GM18499 (cell line): ENCODE data around the gene PRRT2.
A peak's percentile ranks its signal among the peaks of the same experiment; 100 is the strongest.

Experiments
- ATAC-seq: cut with Tn5 transposase; IDR thresholded peaks from one replicate; pipeline ENCODE4 v1.9.1; 2021; ENCODE audit warnings: moderate number of reproducible peaks; ENCODE audit not compliant: insufficient read depth, unreplicated experiment

PRRT2 gene

GRCh38 chr16:29854520-29855100, 42.6 kb downstream of the PRRT2 start:
- ATAC-seq: no peak

GRCh38 chr16:29857133-29857760, 45.3 kb downstream of the PRRT2 start:
- ATAC-seq: no peak

- no peak for ATAC-seq
Observed at GRCh38 chr16:29858149-29858849, 46.3 kb downstream of the PRRT2 start.

GRCh38 chr16:29858974-29859373, 47.0 kb downstream of the PRRT2 start:
- ATAC-seq: no peak

GRCh38 chr16:29860218-29860617, 48.2 kb downstream of the PRRT2 start:
- no peak for ATAC-seq

DNA sequence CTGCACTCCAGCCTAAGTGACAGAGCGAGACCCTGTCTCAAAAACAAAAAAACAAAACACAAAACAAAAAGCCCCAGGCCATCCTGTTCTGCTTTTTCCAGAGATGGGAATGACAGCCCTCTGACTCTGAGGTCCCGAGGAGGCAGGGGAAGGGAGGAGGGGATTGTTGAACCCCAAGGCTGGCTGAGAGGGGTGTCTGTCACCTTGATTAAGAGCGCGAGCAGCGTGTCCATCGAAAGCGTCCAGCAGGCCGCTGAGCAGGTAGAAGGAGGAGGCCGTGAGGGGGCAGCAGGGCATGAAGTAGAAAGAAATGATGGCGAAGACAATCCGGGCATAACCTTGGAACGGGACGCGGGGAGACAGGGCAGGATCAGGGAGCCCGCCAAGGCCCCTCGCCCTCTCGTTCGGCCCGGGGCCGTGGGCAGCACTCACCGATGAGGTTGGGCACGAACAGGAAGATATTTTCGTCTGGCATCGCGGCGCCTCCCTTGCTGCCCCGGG, 50.4 kb downstream of the PRRT2 start:
- ATAC-seq: no peak

GRCh38 chr16:29862884-29863668, 51.1 kb downstream of the PRRT2 start, which contains the start of gene CDIPT:
Gene CDIPT, minus strand, starts transcription at chr16:29863226. Its CDS starts 369 bp downstream, at chr16:29862857.
- ATAC-seq: peak; percentile 82

DNA sequence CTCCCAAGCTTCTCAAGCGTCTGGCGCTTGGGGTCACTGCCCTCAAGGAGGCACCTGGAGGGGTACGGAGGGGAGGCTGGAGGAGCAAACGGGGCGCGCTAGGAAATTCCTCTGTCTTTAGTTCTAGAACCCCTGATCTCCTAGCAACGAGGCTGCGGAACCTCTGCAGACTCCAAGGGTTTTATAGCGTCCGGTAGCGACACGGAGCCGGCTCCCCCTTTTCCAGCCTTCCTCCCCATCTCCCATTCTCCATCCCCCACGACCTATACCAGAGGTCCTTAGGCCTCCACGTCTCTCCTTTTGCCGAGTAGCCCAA, 51.6 kb downstream of the PRRT2 start:
- no peak for ATAC-seq

- no peak for ATAC-seq
Observed at GRCh38 chr16:29864205-29864604, 52.2 kb downstream of the PRRT2 start.
